Measurements from ENCODE around the gene OR52E4. TPM values are rescaled to one million over a fixed set of nuclear protein-coding genes. Genes with fewer than 3 reads are reported as not detected.

Gene OR52E4
- total and polyA plus RNA-seq, 10 of the 15 experiments (the other 5 are each of a cell fraction or from before 2014, with no cell fraction given) = not detected

GRCh38 chr11:5923427-5923776 is 43.0 kb downstream of the OR52E4 start:
- ChIA-PET SMC1A (ENCODE audit: uncharacterized antibody, unreplicated experiment) (no interaction called here), RAD21 (ENCODE audit: unreplicated experiment) (no interaction called here), POLR2A (no interaction called here), CTCF (no interaction called here)
- no peak for TF ChIP-seq CEBPZ (IDR thresholded peaks at IDR 0.05; ENCODE audit: low read depth, low read length)
- no peak for TF ChIP-seq ZNF622 (IDR thresholded peaks at IDR 0.05)
- no peak for TF ChIP-seq NR2F1 (conservative IDR thresholded peaks at IDR 0.05)
- TF ChIP-seq BCL3 (IDR thresholded peaks at IDR 0.05; ENCODE audit: borderline replicate concordance, insufficient read depth, low read depth, low read length, poor library complexity, severe bottlenecking) = no peak
- TF ChIP-seq IKZF1 (conservative IDR thresholded peaks at IDR 0.05) = no peak
- no peak for TF ChIP-seq RFX5 (IDR thresholded peaks at IDR 0.05; ENCODE audit: low read depth, low read length)
- TF ChIP-seq FOXM1 (IDR thresholded peaks at IDR 0.05; ENCODE audit: low read depth, low read length) = no peak
- TF ChIP-seq MEF2B (IDR thresholded peaks at IDR 0.05; ENCODE audit: partially characterized antibody, poor library complexity, severe bottlenecking) = no peak
- no peak for TF ChIP-seq TCF7 (IDR thresholded peaks at IDR 0.05; ENCODE audit: borderline replicate concordance)
- Histone ChIP-seq H3K9ac (ENCODE audit: control insufficient read depth, insufficient read depth, low read length) (no peak overlapping the region), H3K9me3 (replicated peaks; ENCODE audit: control insufficient read depth, insufficient read depth, low read length) (peaks cover 1% of the 10 kb centered on the region; the same call in 1 of the 3 replicates), H3K36me3 (ENCODE audit: control insufficient read depth in 2 of 2, insufficient read depth in 2 of 2, low read length in 1 of 2) (no peaks in the 10 kb centered on the region), H4K20me1 (ENCODE audit: control insufficient read depth, insufficient read depth) (no peaks in the 10 kb centered on the region), H3K4me3 (no peak overlapping the region), H3K79me2 (ENCODE audit: control insufficient read depth, insufficient read depth, low read length) (no peaks in the 10 kb centered on the region), H3K27ac (ENCODE audit: control insufficient read depth, insufficient read depth) (no peak overlapping the region; the same call in 1 of the 2 replicates), H2AFZ (ENCODE audit: control insufficient read depth, low read depth, low read length) (no peak overlapping the region), H3K4me1 (ENCODE audit: control insufficient read depth, insufficient read depth, low read length) (peaks cover 3% of the 10 kb centered on the region; the same call in 1 of the 2 replicates), H3K27me3 (replicated peaks in 1 of 2; ENCODE audit: control insufficient read depth in 2 of 2, insufficient read depth in 2 of 2, low read length in 1 of 2) (no peaks in the 10 kb centered on the region), H3K4me2 (ENCODE audit: control insufficient read depth, insufficient read depth) (no peak overlapping the region)
- FAIRE-seq (no peak), DNase-seq (ENCODE audit: low read depth, low spot score) (no peak), ATAC-seq (peak; percentile 72)
- in situ Hi-C loops (cut with MboI) = no loop called here
- no TSS peak for BruUV-seq (replicated peaks)
- intact Hi-C loops (cut with micrococcal nuclease; ENCODE audit: unreplicated experiment) = no loop called here

All from GM12878 (cell line).